Inflammatory macrophage treated with lipopolysaccharide for 1 hour (primary cell): ENCODE results near the gene CHORDC1.
"Not testable (repeated sequence)": the region's sequence is repeated elsewhere in the genome, so short reads cannot be mapped to it uniquely, and the experiment has no call there.

ENCODE experiments used
- DNase-seq, 2 donors: peaks; one replicate each; pipeline ENCODE4 v3.0.0-alpha.2; 2020 to 2022

CHORDC1 gene

GRCh38 chr11:90213322-90213721 lies 9.5 kb downstream of the CHORDC1 start:
- DNase-seq, result no peak

GRCh38 chr11:90208857-90209256 lies 14.0 kb downstream of the CHORDC1 start:
- no peak for DNase-seq

- DNase-seq, result not testable (repeated sequence)
These were observed 14.9 kb downstream of the CHORDC1 start for GRCh38 chr11:90207992-90208391.

GRCh38 chr11:90204832-90205646 lies 17.8 kb downstream of the CHORDC1 start:
- peak; percentile 42 to 74 for DNase-seq

GRCh38 chr11:90204407-90204806 lies 18.4 kb downstream of the CHORDC1 start:
- DNase-seq, result no peak

- no peak for DNase-seq
These were observed 20.5 kb downstream of the CHORDC1 start for GRCh38 chr11:90202342-90202741.

- DNase-seq, result no peak
These were observed 25.5 kb downstream of the CHORDC1 start for GRCh38 chr11:90197377-90197776.

GRCh38 chr11:90192869-90193582 lies 29.8 kb downstream of the CHORDC1 start:
- no peak for DNase-seq

- no peak for DNase-seq
These were observed 33.8 kb downstream of the CHORDC1 start for GRCh38 chr11:90189011-90189410.

GRCh38 chr11:90187839-90188238 lies 35.0 kb downstream of the CHORDC1 start:
- DNase-seq, result no peak

GRCh38 chr11:90179923-90180322 lies 42.9 kb downstream of the CHORDC1 start:
- no peak for DNase-seq

- DNase-seq, result no peak
These were observed 44.1 kb downstream of the CHORDC1 start for GRCh38 chr11:90178751-90179150.

- DNase-seq, result no peak
These were observed 46.8 kb downstream of the CHORDC1 start for GRCh38 chr11:90176069-90176468.

- DNase-seq, result no peak
These were observed 51.5 kb downstream of the CHORDC1 start for GRCh38 chr11:90171359-90171758.

- no peak for DNase-seq
These were observed 54.3 kb downstream of the CHORDC1 start for GRCh38 chr11:90168571-90168970.

- DNase-seq, result not testable (repeated sequence)
These were observed 55.1 kb downstream of the CHORDC1 start for GRCh38 chr11:90167704-90168103.

GRCh38 chr11:90166982-90167573 lies 55.8 kb downstream of the CHORDC1 start:
- not testable (repeated sequence) for DNase-seq
